ENCODE data around the gene CYRIA.

Gene CYRIA

GRCh38 chr2:16665748-16666448 lies at the start of gene CYRIA:
TSS of gene CYRIA (minus strand) at chr2:16665834. CDS start at chr2:16588119, 77,715 bp downstream.
- peak within 1 kb of the TSS; percentile 52 for H3K4me3 ChIP-seq (ENCODE audit: low read length)
- DNase-seq (ENCODE audit: low read depth): peak; percentile 54
- TF ChIP-seq CTCF (IDR thresholded peaks at IDR 0.05; ENCODE audit: insufficient read depth, low read depth, low read length, missing control alignments): no peak

GRCh38 chr2:16713011-16713423 lies 47.4 kb upstream of the CYRIA start:
- no peak for DNase-seq (ENCODE audit: low read depth)
- TF ChIP-seq CTCF (IDR thresholded peaks at IDR 0.05; ENCODE audit: insufficient read depth, low read depth, low read length, missing control alignments): no peak

GRCh38 chr2:16709769-16710168 lies 44.1 kb upstream of the CYRIA start:
- DNase-seq (ENCODE audit: low read depth): no peak
- TF ChIP-seq CTCF (IDR thresholded peaks at IDR 0.05; ENCODE audit: insufficient read depth, low read depth, low read length, missing control alignments): no peak
- no peak overlapping the region for H3K4me3 ChIP-seq (ENCODE audit: low read length)

More at GRCh38 chr2:16713011-16713423, 47.4 kb upstream of the CYRIA start:
- no peak overlapping the region for H3K4me3 ChIP-seq (ENCODE audit: low read length)

- TF ChIP-seq CTCF (IDR thresholded peaks at IDR 0.05; ENCODE audit: insufficient read depth, low read depth, low read length, missing control alignments): no peak
Observed at GRCh38 chr2:16708173-16708572, 42.5 kb upstream of the CYRIA start.

GRCh38 chr2:16707014-16707623 lies 41.5 kb upstream of the CYRIA start:
- no peak for TF ChIP-seq CTCF (IDR thresholded peaks at IDR 0.05; ENCODE audit: insufficient read depth, low read depth, low read length, missing control alignments)
- H3K4me3 ChIP-seq (ENCODE audit: low read length): no peak overlapping the region
- DNase-seq (ENCODE audit: low read depth): no peak

More at GRCh38 chr2:16708173-16708572, 42.5 kb upstream of the CYRIA start:
- DNase-seq (ENCODE audit: low read depth): no peak
- no peak overlapping the region for H3K4me3 ChIP-seq (ENCODE audit: low read length)

- TF ChIP-seq CTCF (IDR thresholded peaks at IDR 0.05; ENCODE audit: insufficient read depth, low read depth, low read length, missing control alignments): no peak
- no peak overlapping the region for H3K4me3 ChIP-seq (ENCODE audit: low read length)
- DNase-seq (ENCODE audit: low read depth): no peak
Observed at GRCh38 chr2:16700551-16701259, 35.1 kb upstream of the CYRIA start.
